Renal cortical epithelial cell (primary cell): ENCODE measurements around the gene PALD1. TPM values are rescaled to one million over a fixed set of nuclear protein-coding genes. Genes with fewer than 3 reads are reported as not detected.
"Not testable (repeated sequence)": the region's sequence is repeated elsewhere in the genome, so short reads cannot be mapped to it uniquely, and the experiment has no call there.

Experiments used
- DNase-seq: peaks from one replicate; pipeline ENCODE4 v3.0.0-alpha.2; 2011; ENCODE audit warnings: low read depth
- total RNA-seq: library from RNA; depleted of rRNA; stranded (reverse); fragments of >200 nt; gene quantifications from 2 replicates; pipeline ENCODE4 v1.2.3, GENCODE V29; 2014

The PALD1 gene
- total RNA-seq, 1 donor from 2014 or later, result 1.7 TPM

- DNase-seq, result no peak
Measured at GRCh38 chr10:70481831-70482530, 3.4 kb downstream of the PALD1 start.

- no peak for DNase-seq
Measured at GRCh38 chr10:70482982-70483760, 4.6 kb downstream of the PALD1 start.

DNA sequence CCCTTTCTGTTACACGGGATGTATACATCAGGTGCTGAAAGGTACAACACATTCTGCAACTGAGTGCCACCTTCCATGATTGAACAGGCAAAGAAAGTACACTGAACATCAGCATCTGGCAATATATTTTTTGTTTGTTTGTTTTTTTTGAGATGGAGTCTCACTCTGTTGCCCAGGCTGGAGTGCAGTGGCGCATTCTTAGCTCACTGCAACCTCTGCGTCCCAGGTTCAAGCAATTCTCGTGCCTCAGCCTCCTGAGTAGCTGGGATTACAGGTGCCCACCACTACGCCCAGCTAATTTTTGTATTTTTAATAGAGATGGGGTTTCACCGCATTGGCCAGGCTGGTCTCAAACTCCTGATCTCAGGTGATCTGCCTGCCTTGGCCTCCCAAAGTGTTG, 5.3 kb downstream of the PALD1 start:
- DNase-seq, result not testable (repeated sequence)

- DNase-seq, result no peak
Measured at GRCh38 chr10:70487824-70488223, 9.3 kb downstream of the PALD1 start.

DNA sequence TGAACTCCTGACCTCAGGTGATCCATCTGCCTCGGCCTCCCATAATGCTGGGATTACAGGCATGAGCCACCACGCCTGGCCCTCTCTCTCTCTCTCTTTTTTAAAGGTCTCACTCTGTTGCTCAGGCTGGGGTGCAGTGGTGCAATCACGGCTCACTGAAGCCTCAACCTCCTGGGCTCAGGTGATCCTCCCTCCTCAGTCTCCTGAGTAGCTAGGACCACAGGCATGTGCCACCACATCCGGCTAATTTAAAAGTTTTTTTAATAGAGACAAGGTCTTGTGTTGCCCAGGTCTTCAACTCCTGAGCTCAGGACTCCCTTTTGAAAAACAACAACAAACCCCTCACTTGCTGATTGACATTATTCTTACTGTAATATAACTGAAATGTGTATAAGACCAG, 11.6 kb downstream of the PALD1 start:
- no peak for DNase-seq

GRCh38 chr10:70491614-70492013, 13.0 kb downstream of the PALD1 start:
- DNase-seq, result no peak

- DNase-seq, result no peak
Measured at GRCh38 chr10:70492786-70493659, 14.5 kb downstream of the PALD1 start.

DNA sequence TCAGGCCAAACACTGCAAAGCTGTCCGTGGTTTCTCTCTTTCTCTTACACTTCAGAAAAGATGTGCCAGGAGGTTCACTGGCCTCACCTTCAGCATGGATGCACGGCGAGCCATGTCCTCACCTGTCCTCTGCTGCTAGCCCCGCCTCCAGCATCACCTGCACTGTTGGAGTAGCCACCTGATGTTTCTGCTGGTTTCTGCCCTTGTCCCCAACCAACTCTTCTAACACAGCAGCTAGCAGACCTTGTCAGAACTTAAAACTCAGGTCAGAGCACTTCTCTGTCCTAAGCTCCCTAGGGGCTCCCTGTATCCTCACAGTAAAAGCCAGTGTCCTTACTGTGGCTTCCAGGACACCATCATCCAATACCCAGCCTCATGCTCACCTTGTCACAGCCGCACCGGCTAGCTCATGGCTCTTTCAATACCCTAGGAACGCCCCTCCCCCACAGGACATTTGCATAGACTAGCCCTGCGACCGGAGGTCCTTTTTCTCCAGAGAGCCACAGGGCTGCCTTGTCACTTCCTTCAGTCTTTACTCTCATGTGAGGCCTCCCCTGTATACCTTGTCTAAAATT, 15.2 kb downstream of the PALD1 start:
- DNase-seq, result no peak

GRCh38 chr10:70494536-70494935, 16.0 kb downstream of the PALD1 start:
- no peak for DNase-seq

GRCh38 chr10:70494966-70495365, 16.4 kb downstream of the PALD1 start:
- DNase-seq, result no peak

DNA sequence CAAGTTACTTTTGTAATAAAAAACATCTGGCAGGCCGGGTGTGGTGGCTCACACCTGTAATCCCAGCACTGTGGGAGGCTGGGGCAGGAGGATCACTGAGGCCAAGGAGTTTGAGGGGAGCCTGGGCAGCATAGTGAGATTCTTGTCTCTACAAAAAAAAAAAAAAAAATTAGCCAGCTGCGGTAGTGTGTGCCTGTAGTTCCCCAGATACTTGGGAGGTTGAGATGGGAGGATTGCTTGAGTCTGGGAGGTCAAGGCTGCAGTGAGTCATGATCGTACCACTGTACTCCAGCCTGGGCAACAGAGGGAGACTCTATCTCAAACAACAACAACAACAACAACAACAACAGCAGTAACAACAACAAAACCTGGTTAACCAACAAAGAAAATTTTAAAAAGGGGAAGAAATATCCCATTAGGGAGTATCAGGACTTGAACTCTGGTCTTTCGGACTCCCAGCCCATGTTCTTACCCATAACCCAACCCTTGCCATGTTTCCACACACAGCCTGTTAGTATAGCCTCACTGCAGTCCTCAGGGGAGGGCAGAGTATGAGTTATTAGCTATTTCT, 17.2 kb downstream of the PALD1 start:
- no peak for DNase-seq

DNA sequence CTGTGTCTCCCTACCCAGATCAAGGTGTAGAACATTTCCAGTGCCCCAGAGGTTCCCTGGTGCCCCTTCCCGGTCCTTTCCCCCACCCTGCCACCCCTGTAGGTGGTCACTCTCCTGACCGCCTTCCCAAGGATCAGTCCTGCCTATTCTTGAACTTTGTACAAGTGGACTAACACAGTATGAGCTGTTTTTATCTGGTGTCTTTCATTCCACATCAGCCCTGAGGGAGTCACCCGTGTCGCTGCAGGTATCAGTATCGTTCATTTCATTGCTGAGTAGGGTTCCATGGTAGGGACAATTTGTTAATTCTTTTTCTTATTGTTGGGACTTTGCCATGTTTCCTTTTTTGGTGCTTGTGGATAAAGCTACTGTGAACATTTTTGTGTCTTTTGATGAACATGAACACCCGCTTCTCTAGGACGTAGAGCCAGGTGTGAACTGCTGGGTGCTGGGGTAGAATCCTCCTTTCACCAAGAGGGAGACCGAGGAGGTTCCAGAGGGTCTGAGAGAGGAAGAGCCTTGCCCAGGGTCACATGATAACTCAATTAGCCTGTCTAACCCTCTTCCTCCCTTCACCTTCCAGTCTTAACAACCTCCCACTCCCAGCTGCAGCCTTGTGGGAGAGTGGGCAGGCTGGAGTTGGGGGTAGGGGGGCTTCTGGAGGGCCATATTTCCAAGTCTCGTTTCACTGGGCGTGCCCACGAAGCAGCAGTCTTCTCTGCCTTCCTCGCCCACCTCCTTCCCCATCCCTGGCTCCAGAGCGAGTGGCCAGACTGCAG, 18.0 kb downstream of the PALD1 start:
- DNase-seq, result no peak

DNA sequence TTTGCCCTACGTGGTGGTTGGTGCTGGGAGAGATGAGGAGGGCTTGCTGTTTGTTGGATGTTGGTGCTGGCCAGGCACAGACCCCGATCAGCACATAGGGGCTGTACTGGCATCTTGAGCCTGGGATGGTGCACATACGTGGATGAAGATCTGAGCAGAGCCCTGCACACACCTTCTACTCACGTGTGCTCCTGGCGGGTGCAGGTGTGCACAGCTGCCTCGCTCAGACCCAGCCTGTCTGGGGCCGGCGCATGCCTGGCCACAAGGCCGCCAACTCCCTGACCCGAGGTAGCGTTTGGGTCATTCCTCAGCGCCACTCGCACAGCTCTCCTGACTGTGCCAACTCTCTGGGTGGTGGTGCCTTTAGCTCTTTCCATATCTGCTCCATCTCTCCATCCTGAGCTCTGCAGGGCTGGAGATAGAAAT, 18.6 kb downstream of the PALD1 start:
- DNase-seq, result no peak

- DNase-seq, result no peak
Measured at GRCh38 chr10:70498970-70499835, 20.6 kb downstream of the PALD1 start.

- DNase-seq, result no peak
Measured at GRCh38 chr10:70499836-70500167, 21.2 kb downstream of the PALD1 start.

DNA sequence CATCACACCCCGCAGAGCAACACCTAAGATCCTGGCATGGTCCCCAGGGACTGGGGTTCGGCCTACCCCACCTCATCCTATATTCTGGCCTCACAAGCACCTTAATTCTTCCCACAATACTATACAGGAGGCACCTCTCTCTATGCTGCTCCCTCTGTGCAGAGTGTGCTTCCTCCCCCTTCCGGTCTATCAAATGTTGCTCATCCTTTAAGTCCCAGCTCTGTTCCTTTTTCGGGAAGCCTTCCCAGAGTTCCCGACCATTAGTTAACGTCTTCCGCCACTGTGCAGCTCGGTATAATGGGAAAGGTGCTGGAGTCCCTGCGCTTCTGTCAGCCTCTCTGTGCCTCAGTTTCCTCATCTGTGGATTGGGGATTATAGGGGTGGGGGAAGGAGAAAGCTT, 21.8 kb downstream of the PALD1 start:
- DNase-seq, result no peak

- DNase-seq, result no peak
Measured at GRCh38 chr10:70500812-70501301, 22.3 kb downstream of the PALD1 start.

DNA sequence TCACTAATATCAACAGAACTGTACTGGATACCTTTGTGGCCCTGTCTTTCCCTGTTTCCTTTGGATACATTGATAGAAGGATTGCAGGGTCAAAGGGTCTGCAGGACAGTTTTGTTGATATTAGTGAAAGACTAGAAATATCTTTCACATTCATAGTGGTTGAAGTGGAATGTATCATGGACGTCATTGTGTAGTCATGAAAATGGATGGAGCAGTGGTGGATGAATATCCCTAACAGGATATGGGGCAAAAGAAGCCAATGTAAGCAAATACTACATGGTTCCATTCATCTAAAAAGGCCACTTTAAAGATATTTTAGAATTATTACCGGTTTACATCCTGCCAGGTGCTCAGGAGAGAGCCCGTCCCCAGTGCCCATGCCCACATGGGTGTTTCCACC, 23.8 kb downstream of the PALD1 start:
- DNase-seq, result no peak

GRCh38 chr10:70503776-70504175, 25.2 kb downstream of the PALD1 start:
- DNase-seq, result no peak
